Left cardiac atrium (tissue), 4 donors: Measurements from ENCODE around the gene GRWD1. TPM values are rescaled to one million over a fixed set of nuclear protein-coding genes. Genes with fewer than 3 reads are reported as not detected.
"Not testable (repeated sequence)": the region's sequence is repeated elsewhere in the genome, so short reads cannot be mapped to it uniquely, and the experiment has no call there.

Experiments used
- ATAC-seq, 2 donors: fragments of 200-7000 bp; cut with Tn5 transposase; one replicate each; pipeline ENCODE4 v1.9.1; 2020; ENCODE audit warnings: mild to moderate bottlenecking in 2 of 2, moderate library complexity in 2 of 2
- DNase-seq: peaks from one replicate; pipeline ENCODE4 v3.0.0-alpha.2; 2020
- intact Hi-C, 2 donors: fragments of 100-400 bp; cut with DNase I; formaldehyde crosslinking; loops; one replicate each; pipeline versions ENCODE4 v1.14.1 to v1.15.1; 2022 to 2023
- total RNA-seq, 2 donors: library from RNA; stranded (reverse); fragmentation: NEBNext Ultra II Directional; extraction: Animal tissue kit (Norgen Biotek cat#: 25700); gene quantifications; one replicate each; pipeline ENCODE4 v1.2.1, GENCODE V29; 2021
- donor health status: DM: no; HTN: yes; CAD: no.
- donor health status: DM: no; HTN: yes; CAD: no; lungs with severe emphysema.
- donor health status: DM: yes; HTN: yes; CAD: no.
- donor health status: Dilated cardiomyopathy.

GRWD1 gene
- total RNA-seq, 2 donors from 2014 or later, result 18.1 to 24.9 TPM

- no peak for ATAC-seq
- intact Hi-C loops, result no loop called here
- no peak for DNase-seq
Measured at GRCh38 chr19:48474084-48474592, 28.4 kb downstream of the GRWD1 start.

DNA sequence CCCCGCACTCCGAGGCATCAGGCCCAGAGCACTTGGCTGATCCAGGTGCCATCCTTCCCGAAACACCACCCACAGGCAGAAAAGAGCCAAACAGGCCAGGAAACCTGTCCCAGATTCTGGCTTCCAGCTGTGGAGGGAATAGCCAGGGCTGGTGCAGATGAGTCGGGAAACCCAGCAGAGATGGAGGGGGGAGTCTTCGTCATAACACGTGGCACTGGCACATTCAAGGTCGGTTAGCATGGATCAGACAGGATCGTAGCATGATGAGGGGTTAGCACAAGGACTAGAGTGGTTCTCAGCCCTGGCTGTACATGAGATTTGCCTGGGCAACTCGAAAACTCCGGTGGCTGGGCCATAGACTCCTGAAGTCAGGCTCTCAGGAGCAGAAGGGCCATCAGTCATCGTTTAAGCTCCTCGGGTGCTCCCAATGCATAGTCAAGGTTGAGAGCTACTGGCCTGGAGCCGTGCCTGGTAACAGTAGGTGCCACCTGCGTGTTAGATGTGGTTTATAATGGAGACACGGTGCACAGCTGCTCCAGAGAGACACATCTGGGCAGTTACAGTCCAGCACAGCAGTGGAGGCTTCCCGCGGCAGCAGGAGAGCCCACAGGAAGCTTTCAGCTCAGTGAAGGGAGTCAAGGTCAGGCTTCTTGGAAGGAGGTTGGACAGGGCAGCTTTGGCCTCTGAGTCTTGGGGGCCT lies 29.7 kb downstream of the GRWD1 start:
- intact Hi-C loops, result no loop called here
- DNase-seq (no peak), ATAC-seq (no peak)

DNA sequence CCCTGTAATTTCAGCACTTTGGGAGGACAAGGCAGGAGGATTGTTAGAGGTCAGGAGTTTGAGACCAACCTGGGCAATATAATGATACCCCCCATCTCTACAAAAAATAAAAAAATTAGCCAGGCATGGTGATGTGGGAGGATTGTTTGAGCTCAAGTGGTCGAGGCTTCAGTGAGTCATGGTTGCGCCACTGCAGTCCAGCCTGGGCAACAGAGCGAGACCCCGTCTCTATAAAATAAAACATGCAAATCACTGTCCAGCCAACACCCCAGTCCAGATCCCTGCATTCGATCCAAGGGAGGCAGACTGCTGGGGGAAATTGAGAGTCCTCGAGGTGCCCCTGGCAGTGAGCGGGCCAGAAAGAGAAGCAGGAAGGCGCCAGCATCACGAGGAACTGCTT lies 30.4 kb downstream of the GRWD1 start:
- intact Hi-C loops, result no loop called here
- no peak for DNase-seq
- ATAC-seq, result no peak

DNA sequence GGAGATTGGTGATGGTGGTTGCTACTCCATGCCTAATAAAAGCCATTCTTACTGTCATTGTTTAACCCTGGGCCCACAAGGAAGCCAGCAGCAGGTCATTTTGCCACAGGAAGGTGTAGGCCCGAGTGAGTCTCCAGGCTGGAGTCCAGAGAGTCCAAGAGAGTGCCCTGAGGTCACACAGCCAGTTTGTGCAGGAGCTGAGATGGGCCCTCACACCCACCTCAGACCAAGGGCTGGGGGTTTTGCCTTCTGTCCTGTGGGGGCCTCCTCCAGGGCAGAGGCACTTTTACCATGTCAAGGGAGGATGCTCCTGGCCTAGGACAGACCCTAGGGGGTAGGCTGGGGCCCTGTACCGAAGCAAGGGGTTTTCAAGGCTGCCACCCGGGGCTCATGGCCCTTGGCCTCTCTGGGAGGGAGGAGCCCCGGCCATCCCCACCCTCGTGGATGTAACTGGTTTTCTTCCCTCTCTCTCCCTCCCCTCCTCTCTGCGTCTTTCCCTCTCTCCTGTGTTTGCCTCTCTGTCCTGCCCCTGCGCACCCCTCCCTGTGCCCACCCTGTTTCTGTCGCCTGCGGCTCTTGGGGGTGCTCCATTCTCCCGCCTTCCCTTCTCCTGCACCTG lies 31.4 kb downstream of the GRWD1 start:
- ATAC-seq (no peak), DNase-seq (no peak)
- intact Hi-C loops, result no loop called here

DNA sequence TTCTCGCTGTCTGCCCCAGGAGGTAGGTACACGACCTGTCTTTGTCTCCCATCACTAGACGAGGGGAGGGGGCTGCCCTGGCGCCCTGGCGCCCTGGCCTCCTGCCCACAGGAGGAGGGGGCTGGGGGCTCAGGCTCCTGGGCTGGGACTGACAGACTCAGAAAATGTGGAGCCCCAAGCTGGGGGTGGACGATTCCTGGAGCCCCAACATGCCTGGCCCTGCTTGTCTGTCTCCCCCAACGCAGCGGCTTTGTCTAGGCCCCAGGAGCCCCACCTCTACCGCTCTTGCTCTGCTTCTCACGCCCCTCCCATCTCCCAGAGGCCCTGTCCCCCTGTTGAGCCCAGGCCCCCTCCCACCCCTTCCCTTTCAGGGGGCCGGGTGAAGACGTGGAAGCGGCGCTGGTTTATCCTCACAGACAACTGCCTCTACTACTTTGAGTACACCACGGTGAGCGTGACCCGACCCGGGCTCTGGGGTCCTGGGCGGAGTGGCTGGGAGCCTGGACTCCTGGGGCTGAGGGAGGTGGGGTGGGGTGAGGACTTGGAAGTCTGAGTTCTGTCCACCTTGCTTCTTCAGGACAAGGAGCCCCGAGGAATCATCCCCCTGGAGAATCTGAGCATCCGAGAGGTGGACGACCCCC lies 32.0 kb downstream of the GRWD1 start:
- intact Hi-C loops, result no loop called here
- ATAC-seq (no peak), DNase-seq (no peak)

GRCh38 chr19:48478339-48479256 lies 32.8 kb downstream of the GRWD1 start:
- ATAC-seq (no peak), DNase-seq (no peak)
- intact Hi-C loops, result no loop called here

GRCh38 chr19:48479686-48480085 lies 33.9 kb downstream of the GRWD1 start:
- peak in 1 of 2 donors; percentile 9 for ATAC-seq
- intact Hi-C loops, result no loop called here
- DNase-seq, result no peak

GRCh38 chr19:48480183-48480557 lies 34.4 kb downstream of the GRWD1 start:
- peak; percentile 81 for DNase-seq
- intact Hi-C loops, result no loop called here
- peak; percentile 73 to 85 for ATAC-seq

- DNase-seq, result peak; percentile 68
- intact Hi-C loops, result no loop called here
- peak; percentile 69 to 78 for ATAC-seq
Measured at GRCh38 chr19:48480558-48481500, 35.0 kb downstream of the GRWD1 start.

DNA sequence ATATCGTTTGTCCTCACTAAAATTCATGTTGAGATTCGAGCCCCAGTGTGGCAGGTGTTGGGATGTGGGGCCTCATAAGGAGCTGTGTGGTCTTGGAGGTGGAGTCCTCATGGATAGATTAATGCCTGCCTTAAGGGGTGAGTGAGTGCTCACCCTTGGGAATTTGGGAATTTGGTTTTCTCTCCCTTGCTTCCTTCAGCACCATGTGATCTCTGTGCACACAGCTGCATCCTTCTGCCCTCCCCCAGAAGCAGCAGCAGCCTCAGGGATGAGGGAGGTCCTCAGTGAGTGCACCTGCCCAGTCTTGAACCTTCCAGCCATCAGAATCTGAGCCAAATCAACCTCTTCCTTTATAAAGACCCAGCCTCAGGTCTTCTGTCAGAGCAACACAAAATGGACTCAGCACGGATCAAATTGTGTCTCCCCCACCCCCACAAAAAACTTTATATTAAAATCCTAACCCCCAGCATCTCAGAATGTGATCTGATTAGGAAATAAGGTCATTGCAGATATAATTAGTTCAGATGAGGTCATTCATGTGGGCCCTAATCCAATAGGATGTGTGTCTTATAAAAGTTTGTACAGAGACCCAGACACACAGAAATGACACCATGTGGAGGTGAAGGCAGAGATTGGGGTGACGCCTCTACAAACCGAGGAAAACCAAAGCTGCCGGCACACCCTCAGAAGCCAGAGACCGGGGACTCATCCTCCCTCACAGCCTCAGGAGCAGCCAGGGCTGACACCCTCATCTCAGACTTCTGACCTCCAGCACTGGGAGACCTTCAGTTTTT lies 36.3 kb downstream of the GRWD1 start:
- DNase-seq (no peak), ATAC-seq (no peak)
- intact Hi-C loops, result no loop called here

DNA sequence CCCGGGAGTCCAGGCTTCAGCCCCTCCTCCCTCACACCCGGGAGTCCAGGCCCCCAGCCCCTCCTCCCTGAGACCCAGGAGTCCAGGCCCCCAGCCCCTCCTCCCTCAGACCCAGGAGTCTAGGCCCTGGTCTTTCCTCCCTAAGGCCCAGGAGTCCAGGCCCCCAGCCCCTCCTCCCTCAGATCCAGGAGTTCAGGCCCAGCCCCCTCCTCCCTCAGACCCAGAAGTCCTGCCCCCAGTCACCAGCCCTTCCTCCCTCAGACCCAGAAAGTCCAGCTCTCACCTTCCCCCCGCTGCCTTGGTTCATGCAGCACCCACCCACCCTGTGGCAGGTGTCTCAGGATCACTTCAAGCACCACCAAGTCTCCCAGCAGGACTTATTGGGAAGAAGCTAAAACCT lies 37.5 kb downstream of the GRWD1 start:
- DNase-seq (no peak), ATAC-seq (no peak)
- intact Hi-C loops, result no loop called here

DNA sequence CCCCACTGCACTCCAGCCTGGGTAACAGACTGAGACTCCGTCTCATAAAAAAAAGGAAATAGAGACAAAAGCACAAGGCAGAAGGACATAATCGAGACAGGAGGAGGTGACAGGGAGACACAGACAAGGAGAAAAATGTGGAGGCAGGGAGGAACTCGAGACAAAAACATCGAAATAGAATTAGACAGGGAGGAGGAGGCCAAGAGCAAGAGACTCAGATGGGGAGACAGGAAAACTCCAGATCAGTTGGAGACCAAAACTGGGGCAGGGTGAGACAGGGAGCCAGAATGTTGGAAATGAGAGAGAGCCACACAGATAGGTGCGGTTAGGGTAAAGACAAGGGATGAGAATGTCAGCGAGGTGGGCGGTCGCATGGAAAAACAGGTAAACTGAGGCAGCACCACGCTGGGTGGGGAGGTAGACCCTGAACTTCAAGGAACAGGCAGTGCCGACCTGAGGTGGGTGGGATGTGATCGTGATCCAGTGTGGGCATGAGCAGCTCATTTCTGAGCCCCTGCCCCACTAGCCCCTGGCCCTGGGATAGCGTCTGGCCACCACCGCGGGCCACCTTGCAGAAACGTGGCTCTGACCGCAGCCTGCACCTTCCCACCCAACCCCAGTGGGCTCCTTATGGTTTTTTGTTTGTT lies 38.6 kb downstream of the GRWD1 start:
- no peak for DNase-seq

GRCh38 chr19:48484931-48485612 lies 39.3 kb downstream of the GRWD1 start:
- intact Hi-C loops, result loop anchor here (5.0 kb wide), 2 partner anchors 97 to 102 kb away; no protein-coding TSS in a partner anchor
- ATAC-seq, result no peak
- no peak for DNase-seq

More for the DNA sequence above, 38.6 kb downstream of the GRWD1 start:
- no peak for ATAC-seq
- intact Hi-C loops, result no loop called here

GRCh38 chr19:48486706-48487105 lies 40.9 kb downstream of the GRWD1 start:
- DNase-seq, ATAC-seq: not testable (repeated sequence)
- intact Hi-C loops, result loop anchor here (5.0 kb wide), 2 partner anchors 96 to 101 kb away; no protein-coding TSS in a partner anchor

- DNase-seq (no peak), ATAC-seq (no peak)
- intact Hi-C loops, result loop anchor here (5.0 kb wide), 2 partner anchors 95 to 100 kb away; no protein-coding TSS in a partner anchor
Measured at GRCh38 chr19:48487544-48487943, 41.8 kb downstream of the GRWD1 start.

GRCh38 chr19:48487948-48488347 lies 42.2 kb downstream of the GRWD1 start:
- peak; percentile 44 to 50 for ATAC-seq
- DNase-seq, result peak; percentile 70
- intact Hi-C loops, result loop anchor here (5.0 kb wide), 2 partner anchors 94 to 99 kb away; no protein-coding TSS in a partner anchor
